ENCODE results near the gene MMP24OS.
"Not testable (repeated sequence)": the region's sequence is repeated elsewhere in the genome, so short reads cannot be mapped to it uniquely, and the experiment has no call there.

MMP24OS gene

GRCh38 chr20:35273449-35274171 lies 4.3 kb downstream of the MMP24OS start:
- H3K36me3 ChIP-seq (ENCODE audit: control insufficient read depth, insufficient read depth, low read length): peaks cover 23% of the 10 kb centered on the region
- peaks cover 15% of the 10 kb centered on the region for H3K4me1 ChIP-seq (ENCODE audit: control insufficient read depth, insufficient read depth, low read length, poor library complexity, severe bottlenecking)
- no peak overlapping the region for H3K27ac ChIP-seq (ENCODE audit: low read depth, low read length, severe bottlenecking)
- 89 to 94% methylated on average over 12 to 13 of the region's 13 CpGs for WGBS, 2 experiments (ENCODE audit: insufficient coverage in 2 of 2)
- H3K4me3 ChIP-seq (ENCODE audit: extremely low read depth, insufficient read depth, low read length, poor library complexity, severe bottlenecking): no peak overlapping the region
- no peaks in the 10 kb centered on the region for H3K9me3 ChIP-seq (ENCODE audit: control insufficient read depth, low read length)

DNA sequence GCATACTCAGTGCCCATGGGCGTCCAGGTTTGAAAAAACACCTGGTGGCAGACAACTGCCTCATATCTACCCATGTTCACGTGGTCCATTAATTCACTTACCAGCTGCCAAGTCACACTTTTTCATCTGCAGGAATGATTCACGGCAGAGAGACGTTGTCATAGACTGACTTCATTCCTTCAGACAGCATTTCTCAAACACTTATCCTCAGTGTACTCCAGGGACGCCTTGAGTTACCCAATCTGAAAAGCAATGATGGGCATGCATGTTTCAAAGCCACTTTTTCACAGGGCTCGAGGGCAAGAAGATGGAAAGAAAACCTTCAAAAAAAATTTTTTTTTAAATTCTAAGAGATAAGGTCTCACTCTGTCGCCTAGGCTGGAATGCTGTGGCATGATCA lies 6.0 kb downstream of the MMP24OS start:
- no peak overlapping the region for H3K4me3 ChIP-seq (ENCODE audit: extremely low read depth, insufficient read depth, low read length, poor library complexity, severe bottlenecking)

DNA sequence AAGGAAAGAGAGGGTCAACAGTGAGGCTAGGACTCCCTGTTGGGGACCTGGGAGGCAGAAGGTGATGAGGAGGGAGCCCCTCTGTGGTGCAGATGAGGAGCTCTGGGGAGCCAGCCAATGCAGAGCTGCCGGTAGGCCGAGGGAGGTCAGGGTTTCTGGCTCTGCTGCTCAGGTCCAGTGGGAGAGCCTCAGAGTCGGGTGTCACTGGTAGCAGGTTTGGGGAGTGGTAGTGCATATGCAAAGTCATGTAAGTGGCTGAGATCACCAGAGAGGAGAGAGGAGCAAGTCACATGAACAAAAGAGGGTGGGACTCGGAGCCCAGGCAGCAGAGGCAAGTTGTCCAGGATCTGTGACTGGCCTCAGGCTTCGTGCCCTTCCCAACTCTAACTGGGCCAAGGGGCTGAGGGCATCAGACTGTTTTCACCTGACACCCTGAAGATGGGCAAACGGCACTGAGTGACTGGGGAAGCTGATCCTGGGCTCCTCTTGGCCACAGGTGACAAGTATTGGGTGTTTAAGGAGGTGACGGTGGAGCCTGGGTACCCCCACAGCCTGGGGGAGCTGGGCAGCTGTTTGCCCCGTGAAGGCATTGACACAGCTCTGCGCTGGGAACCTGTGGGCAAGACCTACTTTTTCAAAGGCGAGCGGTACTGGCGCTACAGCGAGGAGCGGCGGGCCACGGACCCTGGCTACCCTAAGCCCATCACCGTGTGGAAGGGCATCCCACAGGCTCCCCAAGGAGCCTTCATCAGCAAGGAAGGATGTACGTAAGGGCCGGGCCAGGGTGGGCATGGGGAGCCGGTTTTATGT lies 6.6 kb downstream of the MMP24OS start:
- no peaks in the 10 kb centered on the region for H3K9me3 ChIP-seq (ENCODE audit: control insufficient read depth, low read length)
- peaks cover 17% of the 10 kb centered on the region for H3K36me3 ChIP-seq (ENCODE audit: control insufficient read depth, insufficient read depth, low read length)
- 93% methylated on average over 16 to 20 of the region's 20 CpGs for WGBS, 2 experiments (ENCODE audit: insufficient coverage in 2 of 2)
- H3K4me1 ChIP-seq (ENCODE audit: control insufficient read depth, insufficient read depth, low read length, poor library complexity, severe bottlenecking): peaks cover 10% of the 10 kb centered on the region
- no peak overlapping the region for H3K27ac ChIP-seq (ENCODE audit: low read depth, low read length, severe bottlenecking)
- H3K4me3 ChIP-seq (ENCODE audit: extremely low read depth, insufficient read depth, low read length, poor library complexity, severe bottlenecking): no peak overlapping the region

More for the DNA sequence above, 6.0 kb downstream of the MMP24OS start:
- H3K27ac ChIP-seq (ENCODE audit: low read depth, low read length, severe bottlenecking): no peak overlapping the region
- 88 to 98% methylated on average over 5 to 7 of the region's 7 CpGs for WGBS, 2 experiments (ENCODE audit: insufficient coverage in 2 of 2)
- H3K4me1 ChIP-seq (ENCODE audit: control insufficient read depth, insufficient read depth, low read length, poor library complexity, severe bottlenecking): peaks cover 15% of the 10 kb centered on the region
- no peaks in the 10 kb centered on the region for H3K9me3 ChIP-seq (ENCODE audit: control insufficient read depth, low read length)
- H3K36me3 ChIP-seq (ENCODE audit: control insufficient read depth, insufficient read depth, low read length): peaks cover 22% of the 10 kb centered on the region

- Histone ChIP-seq H3K27ac (ENCODE audit: low read depth, low read length, severe bottlenecking) (peak overlapping the region; percentile 45), H3K4me1 (ENCODE audit: control insufficient read depth, insufficient read depth, low read length, poor library complexity, severe bottlenecking) (peaks cover 5% of the 10 kb centered on the region), H3K9me3 (ENCODE audit: control insufficient read depth, low read length) (no peaks in the 10 kb centered on the region), H3K4me3 (ENCODE audit: extremely low read depth, insufficient read depth, low read length, poor library complexity, severe bottlenecking) (no peak overlapping the region), H3K36me3 (ENCODE audit: control insufficient read depth, insufficient read depth, low read length) (peaks cover 8% of the 10 kb centered on the region)
- 93 to 95% methylated on average over 18 to 19 of the region's 19 CpGs for WGBS, 2 experiments (ENCODE audit: insufficient coverage in 2 of 2)
Measured at GRCh38 chr20:35270021-35270902, 7.7 kb downstream of the MMP24OS start.

DNA sequence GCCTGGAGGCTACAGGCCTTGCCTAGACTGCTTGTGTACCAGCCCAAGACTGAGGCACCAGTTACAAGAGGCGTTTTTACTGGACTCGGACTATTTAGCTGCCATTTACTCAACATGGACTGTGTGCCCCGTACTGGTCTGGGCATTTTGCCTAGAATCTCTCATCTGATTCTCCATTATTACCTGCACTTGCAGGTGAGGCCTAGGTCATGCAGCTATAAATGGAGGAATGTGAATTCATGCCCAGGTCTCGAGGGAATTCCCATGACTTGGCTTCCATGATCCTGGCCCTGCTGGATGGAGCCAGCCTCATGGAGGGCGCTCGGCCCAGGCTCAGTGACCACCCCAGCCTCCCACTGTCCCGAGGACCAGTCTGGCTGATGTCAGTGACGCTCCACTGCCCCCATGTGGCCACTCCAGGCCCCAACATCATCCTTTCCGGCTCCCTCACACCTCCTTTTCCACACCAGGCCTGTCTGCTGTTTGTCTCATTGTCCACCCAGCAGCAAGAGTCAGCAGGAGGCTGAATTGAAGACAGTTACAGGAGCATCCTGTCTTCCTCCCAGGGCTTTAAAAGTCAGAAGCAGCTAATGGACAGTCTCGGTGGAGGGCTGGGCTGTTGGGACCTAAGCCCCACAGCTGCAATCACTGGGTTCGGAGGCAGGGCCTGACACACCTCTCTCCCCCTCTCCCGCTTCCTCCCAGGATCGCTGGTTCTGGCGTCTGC lies 8.7 kb downstream of the MMP24OS start:
- H3K4me3 ChIP-seq (ENCODE audit: extremely low read depth, insufficient read depth, low read length, poor library complexity, severe bottlenecking): no peak overlapping the region
- H3K27ac ChIP-seq (ENCODE audit: low read depth, low read length, severe bottlenecking): peak overlapping the region; percentile 45
- peaks cover 6% of the 10 kb centered on the region for H3K4me1 ChIP-seq (ENCODE audit: control insufficient read depth, insufficient read depth, low read length, poor library complexity, severe bottlenecking)
- H3K36me3 ChIP-seq (ENCODE audit: control insufficient read depth, insufficient read depth, low read length): peaks cover 8% of the 10 kb centered on the region
- 49 to 52% methylated on average over 11 to 13 of the region's 14 CpGs for WGBS, 2 experiments (ENCODE audit: insufficient coverage in 2 of 2)
- H3K9me3 ChIP-seq (ENCODE audit: control insufficient read depth, low read length): no peaks in the 10 kb centered on the region

GRCh38 chr20:35267092-35267491 lies 10.8 kb downstream of the MMP24OS start:
- no peak overlapping the region for H3K4me3 ChIP-seq (ENCODE audit: extremely low read depth, insufficient read depth, low read length, poor library complexity, severe bottlenecking)
- WGBS, 2 experiments (ENCODE audit: insufficient coverage in 2 of 2): 91 to 100% methylated on average over 7 to 15 of the region's 16 CpGs

GRCh38 chr20:35264755-35265154 lies 13.2 kb downstream of the MMP24OS start:
- H3K4me3 ChIP-seq (ENCODE audit: extremely low read depth, insufficient read depth, low read length, poor library complexity, severe bottlenecking): no peak overlapping the region
- WGBS, 2 experiments (ENCODE audit: insufficient coverage in 2 of 2): 100% methylated on average over 1 of the region's 1 CpG
- peaks cover 28% of the 10 kb centered on the region for H3K4me1 ChIP-seq (ENCODE audit: control insufficient read depth, insufficient read depth, low read length, poor library complexity, severe bottlenecking)
- no peak overlapping the region for H3K27ac ChIP-seq (ENCODE audit: low read depth, low read length, severe bottlenecking)
- peaks cover 3% of the 10 kb centered on the region for H3K36me3 ChIP-seq (ENCODE audit: control insufficient read depth, insufficient read depth, low read length)
- no peaks in the 10 kb centered on the region for H3K9me3 ChIP-seq (ENCODE audit: control insufficient read depth, low read length)

More at GRCh38 chr20:35267092-35267491, 10.8 kb downstream of the MMP24OS start:
- Histone ChIP-seq H3K9me3 (ENCODE audit: control insufficient read depth, low read length) (no peaks in the 10 kb centered on the region), H3K4me1 (ENCODE audit: control insufficient read depth, insufficient read depth, low read length, poor library complexity, severe bottlenecking) (peaks cover 18% of the 10 kb centered on the region), H3K27ac (ENCODE audit: low read depth, low read length, severe bottlenecking) (no peak overlapping the region), H3K36me3 (ENCODE audit: control insufficient read depth, insufficient read depth, low read length) (peaks cover 3% of the 10 kb centered on the region)

DNA sequence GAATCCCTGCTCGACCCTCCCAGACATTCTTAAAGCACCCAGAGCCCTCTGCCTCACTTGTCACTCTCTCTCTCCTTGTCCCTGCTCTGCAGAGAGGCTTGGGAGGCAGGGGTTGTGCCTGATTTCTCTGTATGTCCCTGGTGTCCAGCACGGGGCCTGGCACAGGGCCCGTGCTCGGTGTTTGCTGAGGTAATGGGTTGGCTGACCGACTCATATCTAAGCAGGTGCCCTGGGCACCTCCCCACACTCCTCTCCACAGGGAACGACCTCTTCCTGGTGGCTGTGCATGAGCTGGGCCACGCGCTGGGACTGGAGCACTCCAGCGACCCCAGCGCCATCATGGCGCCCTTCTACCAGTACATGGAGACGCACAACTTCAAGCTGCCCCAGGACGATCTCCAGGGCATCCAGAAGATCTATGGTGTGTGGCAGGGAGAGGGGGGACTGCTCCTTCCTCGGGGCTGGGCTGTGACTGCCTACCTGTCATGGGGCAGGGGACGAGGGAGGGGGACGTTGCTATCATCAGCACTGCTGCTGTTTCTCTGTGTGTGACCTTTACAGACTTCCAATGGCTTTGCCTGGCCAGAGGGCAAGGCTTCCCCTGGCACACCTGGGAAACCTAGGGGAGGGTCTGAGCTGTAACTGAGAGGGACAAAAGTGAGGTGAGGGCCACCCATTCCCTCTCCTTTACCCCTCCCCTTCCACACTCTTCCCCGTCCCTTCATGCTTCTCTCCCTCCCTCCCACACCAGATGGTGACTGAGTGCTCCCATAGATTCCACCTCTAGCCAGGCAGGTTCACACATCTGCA lies 14.2 kb downstream of the MMP24OS start:
- H3K4me1 ChIP-seq (ENCODE audit: control insufficient read depth, insufficient read depth, low read length, poor library complexity, severe bottlenecking): peaks cover 24% of the 10 kb centered on the region
- 82 to 88% methylated on average over 8 to 10 of the region's 17 CpGs for WGBS, 2 experiments (ENCODE audit: insufficient coverage in 2 of 2)
- H3K36me3 ChIP-seq (ENCODE audit: control insufficient read depth, insufficient read depth, low read length): peaks cover 3% of the 10 kb centered on the region
- peak overlapping the region; percentile 82 for H3K27ac ChIP-seq (ENCODE audit: low read depth, low read length, severe bottlenecking)
- H3K4me3 ChIP-seq (ENCODE audit: extremely low read depth, insufficient read depth, low read length, poor library complexity, severe bottlenecking): no peak overlapping the region
- no peaks in the 10 kb centered on the region for H3K9me3 ChIP-seq (ENCODE audit: control insufficient read depth, low read length)

GRCh38 chr20:35262731-35263531 lies 15.0 kb downstream of the MMP24OS start:
- peak overlapping the region; percentile 82 for H3K27ac ChIP-seq (ENCODE audit: low read depth, low read length, severe bottlenecking)
- WGBS, 2 experiments (ENCODE audit: insufficient coverage in 2 of 2): 22 to 51% methylated on average over 4 to 5 of the region's 8 CpGs

More at GRCh38 chr20:35262731-35263531, 15.0 kb downstream of the MMP24OS start:
- H3K4me1 ChIP-seq (ENCODE audit: control insufficient read depth, insufficient read depth, low read length, poor library complexity, severe bottlenecking): peaks cover 24% of the 10 kb centered on the region
- H3K36me3 ChIP-seq (ENCODE audit: control insufficient read depth, insufficient read depth, low read length); H3K9me3 ChIP-seq (ENCODE audit: control insufficient read depth, low read length); H3K4me3 ChIP-seq (ENCODE audit: extremely low read depth, insufficient read depth, low read length, poor library complexity, severe bottlenecking): not testable (repeated sequence)
